DOHH2 (cell line): ENCODE measurements around the gene ADGRB2.

Source experiments
- EZH2phosphoT487 ChIP-seq: fragments of 200-600 bp; sonication (generic); IDR thresholded peaks from 2 replicates; pipeline ENCODE4 v1.6.1; 2017; ENCODE audit warnings: borderline replicate concordance, mild to moderate bottlenecking, antibody characterized with exemption, low read length, moderate library complexity, mixed read lengths
- TF ChIP-seq, protein P1 (sequence below): fragments of 200-600 bp; sonication (generic); IDR thresholded peaks from one replicate; pipeline ENCODE4 v1.5.1; 2014; ENCODE audit warnings: antibody characterized with exemption, mild to moderate bottlenecking, low read depth, low read length; ENCODE audit not compliant: poor library complexity, severe bottlenecking

DNA sequence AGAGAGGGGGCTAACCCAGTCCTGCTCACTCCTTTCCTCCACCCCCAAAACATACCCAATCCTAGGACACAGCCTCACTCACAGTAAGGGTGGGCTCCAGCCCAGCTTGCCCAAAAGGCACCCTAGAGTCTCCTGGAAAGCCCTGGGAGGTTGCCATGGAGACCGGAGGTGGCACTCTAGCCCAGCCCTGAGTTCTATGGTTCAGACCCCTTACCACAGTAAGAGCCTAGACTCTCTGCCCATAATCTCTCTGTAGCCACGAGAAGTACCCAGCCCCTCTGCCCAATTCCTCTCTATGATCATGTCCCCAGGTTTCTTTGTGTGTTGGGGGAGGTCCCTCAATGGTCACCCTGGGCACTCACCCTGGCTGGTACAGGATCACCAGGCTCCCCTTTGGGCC is 74.8 kb downstream of the ADGRB2 start:
- TF ChIP-seq, protein P1, sequence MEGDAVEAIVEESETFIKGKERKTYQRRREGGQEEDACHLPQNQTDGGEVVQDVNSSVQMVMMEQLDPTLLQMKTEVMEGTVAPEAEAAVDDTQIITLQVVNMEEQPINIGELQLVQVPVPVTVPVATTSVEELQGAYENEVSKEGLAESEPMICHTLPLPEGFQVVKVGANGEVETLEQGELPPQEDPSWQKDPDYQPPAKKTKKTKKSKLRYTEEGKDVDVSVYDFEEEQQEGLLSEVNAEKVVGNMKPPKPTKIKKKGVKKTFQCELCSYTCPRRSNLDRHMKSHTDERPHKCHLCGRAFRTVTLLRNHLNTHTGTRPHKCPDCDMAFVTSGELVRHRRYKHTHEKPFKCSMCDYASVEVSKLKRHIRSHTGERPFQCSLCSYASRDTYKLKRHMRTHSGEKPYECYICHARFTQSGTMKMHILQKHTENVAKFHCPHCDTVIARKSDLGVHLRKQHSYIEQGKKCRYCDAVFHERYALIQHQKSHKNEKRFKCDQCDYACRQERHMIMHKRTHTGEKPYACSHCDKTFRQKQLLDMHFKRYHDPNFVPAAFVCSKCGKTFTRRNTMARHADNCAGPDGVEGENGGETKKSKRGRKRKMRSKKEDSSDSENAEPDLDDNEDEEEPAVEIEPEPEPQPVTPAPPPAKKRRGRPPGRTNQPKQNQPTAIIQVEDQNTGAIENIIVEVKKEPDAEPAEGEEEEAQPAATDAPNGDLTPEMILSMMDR: no peak
- TF ChIP-seq EZH2phosphoT487: no peak
